K562 (cell line): ENCODE measurements around the gene VPS13D. TPM values are rescaled to one million over a fixed set of nuclear protein-coding genes. Genes with fewer than 3 reads are reported as not detected.
A peak's percentile ranks its signal among the peaks of the same experiment; 100 is the strongest.

Source experiments
- ATAC-seq: fragments of 200-7000 bp; cut with Tn5 transposase; 3 replicates; pipeline ENCODE4 v1.9.1; 2020; ENCODE audit warnings: moderate library complexity
- BruUV-seq: library from RNA; stranded (reverse); fragments of 400-500 nt; replicated peaks from 2 replicates; lab custom pipeline; 2021; lab: Mats Ljungman, UMichigan
- CTCF ChIA-PET: fragments of 300-600 bp; formaldehyde crosslinking; extraction: SDS; loops from one replicate; lab custom pipeline; 2021; ENCODE audit warnings: low intra/inter-chr PET ratio; lab: Yijun Ruan, JAX
- POLR2A ChIA-PET: fragments of 300-600, 350-650 bp; sonication (Branson Sonifier 250); formaldehyde crosslinking; extraction: SDS; loops from one replicate; lab custom pipeline; 2021; ENCODE audit warnings: antibody characterized with exemption, inconsistent platforms; lab: Yijun Ruan, JAX
- DNase-seq, 4 experiments: peaks; one replicate each; pipeline versions ENCODE4 v3.0.0 to v3.0.0-alpha.2; 2011 to 2018; ENCODE audit warnings: low spot score in 3 of 4, mixed read lengths in 3 of 4; ENCODE audit errors: extremely low read depth in 1 of 4
- FAIRE-seq: peaks from 2 replicates; lab custom pipeline; 2011; peaks lifted over from hg19 to GRCh38; lab: Jason Lieb, UNC
- H2AFZ ChIP-seq: 2 replicates; pipeline ENCODE4 v1.6.0; 2011; ENCODE audit warnings: low read depth, low read length, control low read depth, inconsistent platforms
- H3K27ac ChIP-seq: fragments of 200-600 bp; 3 replicates; pipeline ENCODE4 v1.8.0; 2011; ENCODE audit warnings: low read depth, mild to moderate bottlenecking, control low read depth, inconsistent platforms, low read length, moderate library complexity, mixed read lengths; ENCODE audit errors: extremely low read depth
- H3K27me3 ChIP-seq, 2 experiments: fragments of 300-600 bp in 1 of 2; 2 replicates in 1 of 2; 3 replicates in 1 of 2; pipeline versions ENCODE4 v1.6.0 to v1.8.0; 2011; ENCODE audit warnings: inconsistent platforms in 2 of 2, low read length in 2 of 2, mild to moderate bottlenecking in 1 of 2, mixed read lengths in 1 of 2, moderate library complexity in 1 of 2; ENCODE audit not compliant: control insufficient read depth in 2 of 2, insufficient read depth in 2 of 2
- H3K36me3 ChIP-seq: fragments of 300-600 bp; 3 replicates; pipeline ENCODE4 v1.8.0; 2011; ENCODE audit warnings: mild to moderate bottlenecking, low read length, inconsistent platforms; ENCODE audit not compliant: control insufficient read depth, insufficient read depth
- H3K4me1 ChIP-seq, 2 experiments: fragments of 200-600 bp in 1 of 2; replicated peaks in 1 of 2; 2 replicates in 1 of 2; 3 replicates in 1 of 2; pipeline versions ENCODE4 v1.5.1 to v1.8.0; 2011; ENCODE audit warnings: inconsistent platforms in 2 of 2, low read length in 2 of 2, mild to moderate bottlenecking in 1 of 2, mixed read lengths in 1 of 2, moderate library complexity in 1 of 2; ENCODE audit not compliant: control insufficient read depth in 2 of 2, insufficient read depth in 2 of 2
- H3K4me2 ChIP-seq: 2 replicates; pipeline ENCODE4 v1.6.1; 2011; ENCODE audit warnings: low read length, control low read depth, inconsistent platforms, mixed read lengths; ENCODE audit not compliant: insufficient read depth
- H3K4me3 ChIP-seq: fragments of 200-600 bp; sonication (generic), shearing (Covaris generic); 2 replicates; pipeline ENCODE4 v1.5.1; 2016; ENCODE audit warnings: control low read depth, inconsistent platforms
- H3K79me2 ChIP-seq: fragments of 200-600 bp; 3 replicates; pipeline ENCODE4 v1.8.0; 2011; ENCODE audit warnings: low read length, inconsistent platforms; ENCODE audit not compliant: control insufficient read depth, insufficient read depth
- H3K9ac ChIP-seq, 2 experiments: 2 replicates each; pipeline versions ENCODE4 v1.6.0 to v1.6.1; 2011; ENCODE audit warnings: low read depth in 2 of 2, low read length in 2 of 2, control low read depth in 1 of 2, inconsistent platforms in 1 of 2, mild to moderate bottlenecking in 1 of 2, mixed read lengths in 1 of 2; ENCODE audit not compliant: insufficient read depth in 1 of 2
- H3K9me1 ChIP-seq: one replicate; pipeline ENCODE4 v1.6.0; 2011; ENCODE audit warnings: inconsistent platforms, mild to moderate bottlenecking, low read length, moderate library complexity; ENCODE audit not compliant: control insufficient read depth, insufficient read depth
- H3K9me3 ChIP-seq: replicated peaks from 2 replicates; pipeline ENCODE4 v1.5.1; 2011; ENCODE audit warnings: low read depth, low read length, inconsistent platforms; ENCODE audit not compliant: control insufficient read depth, insufficient read depth
- H4K20me1 ChIP-seq: replicated peaks from 2 replicates; pipeline ENCODE4 v1.6.1; 2011; ENCODE audit warnings: low read length, inconsistent platforms, mixed read lengths; ENCODE audit not compliant: control insufficient read depth, insufficient read depth
- AFF4 ChIP-seq: sonication (generic); formaldehyde crosslinking; IDR thresholded peaks from 2 replicates; pipeline ENCODE4 v1.8.0; 2023; ENCODE audit warnings: mild to moderate bottlenecking, missing genetic modification reagents
- ARHGAP35 ChIP-seq: fragments of 450-650 bp; IDR thresholded peaks from 2 replicates; pipeline ENCODE4 v1.6.1; 2018; ENCODE audit not compliant: partially characterized antibody
- BCL6 ChIP-seq: fragments of 250-450 bp; sonication (Bioruptor Pico); IDR thresholded peaks from 2 replicates; pipeline ENCODE4 v1.4.0; 2020
- CEBPB ChIP-seq: fragments of 450-650 bp; IDR thresholded peaks from 2 replicates; pipeline ENCODE4 v1.6.1; 2016; ENCODE audit warnings: missing genetic modification characterization, missing compliant biosample characterization
- EHMT2 ChIP-seq: fragments of 450-650 bp; IDR thresholded peaks from 2 replicates; pipeline ENCODE4 v1.6.1; 2018; ENCODE audit warnings: antibody characterized with exemption
- GATA2 ChIP-seq: sonication (generic); formaldehyde crosslinking; IDR thresholded peaks from 2 replicates; pipeline ENCODE4 v1.4.0; 2020; ENCODE audit warnings: mild to moderate bottlenecking, missing genetic modification reagents
- HDAC6 ChIP-seq: IDR thresholded peaks from 2 replicates; pipeline ENCODE4 v1.6.1; 2012; ENCODE audit warnings: low read depth, mild to moderate bottlenecking, control low read depth, inconsistent platforms, low read length, moderate library complexity
- KLF16 ChIP-seq: IDR thresholded peaks from 2 replicates; pipeline ENCODE4 v1.6.1; 2016; ENCODE audit warnings: antibody characterized with exemption
- MEF2D ChIP-seq: conservative IDR thresholded peaks from 2 replicates; pipeline ENCODE4 v1.6.1; 2016; ENCODE audit warnings: low read depth, missing genetic modification characterization, missing compliant biosample characterization
- MEIS2 ChIP-seq: fragments of 450-650 bp; IDR thresholded peaks from 2 replicates; pipeline ENCODE4 v1.6.1; 2014; ENCODE audit warnings: mild to moderate bottlenecking; ENCODE audit not compliant: partially characterized antibody
- TOE1 ChIP-seq, 2 experiments: fragments of 450-650 bp in 1 of 2; sonication (generic) in 1 of 2; formaldehyde crosslinking in 1 of 2; IDR thresholded peaks; 2 replicates each; pipeline versions ENCODE4 v1.7.1 to v1.8.0; 2016 to 2022; ENCODE audit warnings: borderline replicate concordance in 2 of 2, mild to moderate bottlenecking in 2 of 2, antibody characterized with exemption in 1 of 2, inconsistent platforms in 1 of 2, low read depth in 1 of 2, missing genetic modification reagents in 1 of 2, moderate library complexity in 1 of 2
- ZNF589 ChIP-seq: fragments of 200-800 bp; sonication (Bioruptor generic); IDR thresholded peaks from 2 replicates; pipeline ENCODE4 v1.6.1; 2016; ENCODE audit warnings: low read depth, missing genetic modification characterization, missing compliant biosample characterization
- WGBS: fragments of 100-300 bp; shearing (Covaris generic); methylation state at CpG from one replicate; pipeline ENCODE4 v1.1.6; 2016; ENCODE audit warnings: low coverage, mixed read lengths; ENCODE audit not compliant: insufficient coverage; ENCODE audit errors: missing lambda C conversion rate; 5-methylcytosine and 5-hydroxymethylcytosine counted together
- in situ Hi-C: fragments of 300-500 bp; cut with MboI; formaldehyde crosslinking; loops from 4 replicates; pipeline ENCODE4 v1.15.0; 2018; ENCODE audit warnings: inconsistent platforms, mixed read lengths
- intact Hi-C: fragments of 100-400 bp; cut with micrococcal nuclease; formaldehyde crosslinking; loops from 2 replicates; pipeline ENCODE4 v1.14.2; 2022
- polyA plus RNA-seq, 8 experiments: library from polyadenylated mRNA; depleted of rRNA in 4 of 8; stranded (reverse) in 5 of 8; unstranded in 3 of 8; fragments of >200 nt; fragmentation: Nextera tagmentation in 2 of 8; fragmentation: Illumina TruSeq in 1 of 8; extraction: Ambion mirVana in 2 of 8; extraction: Trizol in 1 of 8; gene quantifications; 2 replicates each; pipeline versions ENCODE4 v1.2.1 to v1.2.3, GENCODE V29; 2011 to 2014; ENCODE audit warnings: inconsistent platforms in 1 of 8, missing spikeins in 1 of 8
- total RNA-seq, 7 experiments: library from RNA; depleted of rRNA in 6 of 7; stranded (reverse); fragments of >200 nt in 6 of 7; fragmentation: Illumina TruSeq in 2 of 7; extraction: Trizol in 2 of 7; gene quantifications; 2 replicates each; pipeline versions ENCODE4 v1.2.1 to v1.2.3, GENCODE V29; 2011 to 2021; ENCODE audit warnings: low replicate concordance in 1 of 7
- TF ChIP-seq, protein P1 (sequence below): sonication (generic); formaldehyde crosslinking; IDR thresholded peaks from 2 replicates; pipeline ENCODE4 v1.8.1; 2023; ENCODE audit warnings: mild to moderate bottlenecking, missing genetic modification reagents, moderate library complexity
- TF ChIP-seq, protein P2 (sequence below): fragments of 250-450 bp; sonication (Bioruptor Pico); IDR thresholded peaks from 2 replicates; pipeline ENCODE4 v1.5.1; 2021; ENCODE audit warnings: mild to moderate bottlenecking
- TF ChIP-seq, protein P3 (sequence below): fragments of 250-450 bp; sonication (Bioruptor Pico); IDR thresholded peaks from 2 replicates; pipeline ENCODE4 v1.8.0; 2022; ENCODE audit warnings: inconsistent platforms

Gene VPS13D
- total and polyA plus RNA-seq, 9 of the 15 experiments (the other 6 are each of a cell fraction or from before 2014, with no cell fraction given): 6.1 to 51.5 (median 38.5) TPM

DNA sequence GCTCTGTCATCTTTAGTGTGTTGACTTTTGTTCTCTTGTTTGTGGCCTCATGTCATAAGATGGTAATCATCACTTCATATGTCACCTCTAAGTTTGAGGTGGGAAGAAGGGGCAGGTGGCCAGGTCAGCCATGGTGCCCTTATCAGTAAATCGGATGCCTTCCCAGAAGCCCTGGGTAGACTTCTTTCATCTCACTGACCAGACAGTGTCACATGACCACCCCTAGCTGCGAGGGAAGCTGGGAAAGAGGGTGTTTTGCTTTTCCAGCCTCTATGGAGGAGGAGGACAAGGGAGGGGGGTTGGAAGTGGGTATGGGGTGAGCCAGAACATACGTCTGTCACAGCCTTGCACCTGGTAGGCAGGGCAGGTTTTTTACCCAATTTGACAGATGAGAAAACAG, 34.4 kb upstream of the VPS13D start:
- Histone ChIP-seq H3K27me3 (no peaks in the 10 kb centered on the region), H3K9me1 (peaks cover 8% of the 10 kb centered on the region), H2AFZ (no peak overlapping the region), H4K20me1 (peaks cover 2% of the 10 kb centered on the region; the same call in 1 of the 2 replicates), H3K9ac (no peak overlapping the region; a peak in 1 of 4 replicates), H3K4me2 (no peak overlapping the region), H3K4me3 (no peak overlapping the region), H3K36me3 (peaks cover 74% of the 10 kb centered on the region), H3K9me3 (no peaks in the 10 kb centered on the region), H3K79me2 (no peaks in the 10 kb centered on the region), H3K27ac (no peak overlapping the region), H3K4me1 (peaks cover 7 to 19% of the 10 kb centered on the region in 2 experiments)
- CTCF ChIA-PET: no interaction called here
- DNase-seq (peak in 1 of 4 experiments; percentile 43), FAIRE-seq (peak; percentile 57), ATAC-seq (peak; percentile 61)
- POLR2A ChIA-PET: interaction anchor here (0.7 kb wide), 1 partner anchor 92 kb away, joined by 3 read pairs; no protein-coding TSS in a partner anchor
- intact Hi-C loops (no loop called here), in situ Hi-C loops (no loop called here)
- WGBS: 26% methylated on average over 3 of the region's 3 CpGs
- no TSS peak for BruUV-seq
- TF ChIP-seq, protein P1, sequence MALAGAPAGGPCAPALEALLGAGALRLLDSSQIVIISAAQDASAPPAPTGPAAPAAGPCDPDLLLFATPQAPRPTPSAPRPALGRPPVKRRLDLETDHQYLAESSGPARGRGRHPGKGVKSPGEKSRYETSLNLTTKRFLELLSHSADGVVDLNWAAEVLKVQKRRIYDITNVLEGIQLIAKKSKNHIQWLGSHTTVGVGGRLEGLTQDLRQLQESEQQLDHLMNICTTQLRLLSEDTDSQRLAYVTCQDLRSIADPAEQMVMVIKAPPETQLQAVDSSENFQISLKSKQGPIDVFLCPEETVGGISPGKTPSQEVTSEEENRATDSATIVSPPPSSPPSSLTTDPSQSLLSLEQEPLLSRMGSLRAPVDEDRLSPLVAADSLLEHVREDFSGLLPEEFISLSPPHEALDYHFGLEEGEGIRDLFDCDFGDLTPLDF (CRISPR knock-in tag): no peak
- TF ChIP-seq, protein P2, sequence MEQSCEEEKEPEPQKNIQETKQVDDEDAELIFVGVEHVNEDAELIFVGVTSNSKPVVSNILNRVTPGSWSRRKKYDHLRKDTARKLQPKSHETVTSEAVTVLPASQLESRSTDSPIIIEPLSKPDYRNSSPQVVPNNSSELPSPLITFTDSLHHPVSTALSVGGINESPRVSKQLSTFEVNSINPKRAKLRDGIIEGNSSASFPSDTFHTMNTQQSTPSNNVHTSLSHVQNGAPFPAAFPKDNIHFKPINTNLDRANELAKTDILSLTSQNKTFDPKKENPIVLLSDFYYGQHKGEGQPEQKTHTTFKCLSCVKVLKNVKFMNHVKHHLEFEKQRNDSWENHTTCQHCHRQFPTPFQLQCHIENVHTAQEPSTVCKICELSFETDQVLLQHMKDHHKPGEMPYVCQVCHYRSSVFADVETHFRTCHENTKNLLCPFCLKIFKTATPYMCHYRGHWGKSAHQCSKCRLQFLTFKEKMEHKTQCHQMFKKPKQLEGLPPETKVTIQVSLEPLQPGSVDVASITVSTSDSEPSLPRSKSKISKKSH: no peak
- TF ChIP-seq BCL6 (CRISPR knock-in tag): no peak
- TF ChIP-seq MEIS2: peak; percentile 18
- TF ChIP-seq KLF16: no peak
- TF ChIP-seq ARHGAP35: no peak
- TF ChIP-seq, protein P3, sequence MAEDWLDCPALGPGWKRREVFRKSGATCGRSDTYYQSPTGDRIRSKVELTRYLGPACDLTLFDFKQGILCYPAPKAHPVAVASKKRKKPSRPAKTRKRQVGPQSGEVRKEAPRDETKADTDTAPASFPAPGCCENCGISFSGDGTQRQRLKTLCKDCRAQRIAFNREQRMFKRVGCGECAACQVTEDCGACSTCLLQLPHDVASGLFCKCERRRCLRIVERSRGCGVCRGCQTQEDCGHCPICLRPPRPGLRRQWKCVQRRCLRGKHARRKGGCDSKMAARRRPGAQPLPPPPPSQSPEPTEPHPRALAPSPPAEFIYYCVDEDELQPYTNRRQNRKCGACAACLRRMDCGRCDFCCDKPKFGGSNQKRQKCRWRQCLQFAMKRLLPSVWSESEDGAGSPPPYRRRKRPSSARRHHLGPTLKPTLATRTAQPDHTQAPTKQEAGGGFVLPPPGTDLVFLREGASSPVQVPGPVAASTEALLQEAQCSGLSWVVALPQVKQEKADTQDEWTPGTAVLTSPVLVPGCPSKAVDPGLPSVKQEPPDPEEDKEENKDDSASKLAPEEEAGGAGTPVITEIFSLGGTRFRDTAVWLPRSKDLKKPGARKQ (CRISPR knock-in tag): no peak
- TF ChIP-seq MEF2D (tag): no peak
- TF ChIP-seq TOE1 (IDR thresholded peaks at IDR 0.05; ENCODE audit: borderline replicate concordance): peak; percentile 92
- TF ChIP-seq TOE1 (CRISPR knock-in tag; IDR thresholded peaks at IDR 0.05; ENCODE audit: borderline replicate concordance, low read depth): no peak
- TF ChIP-seq HDAC6: no peak
- TF ChIP-seq CEBPB (tag): no peak
- peak; percentile 28; the same call in 1 of the 2 replicates for TF ChIP-seq GATA2 (CRISPR knock-in tag)
- TF ChIP-seq EHMT2: no peak
- TF ChIP-seq AFF4 (CRISPR knock-in tag): no peak
- TF ChIP-seq ZNF589 (CRISPR knock-in tag): no peak
